Breast epithelium (tissue), 4 donors: ENCODE results near the gene TRAF4. TPM values are rescaled to one million over a fixed set of nuclear protein-coding genes. Genes with fewer than 3 reads are reported as not detected.

ENCODE experiments used
- DNase-seq, 2 donors: peaks; one replicate each; pipeline ENCODE4 v3.0.0-alpha.2; 2019; ENCODE audit warnings: low spot score in 2 of 2
- H3K27ac ChIP-seq, 2 donors: fragments of 200-600 bp; sonication (generic) in 1 of 2; one replicate each; pipeline ENCODE4 v1.5.1; 2016 to 2019; ENCODE audit warnings: mild to moderate bottlenecking in 1 of 2
- H3K27me3 ChIP-seq, 2 donors: fragments of 200-600 bp; sonication (generic) in 1 of 2; one replicate each; pipeline versions ENCODE4 v1.5.1 to v1.6.0; 2017 to 2019; ENCODE audit warnings: control low read depth in 1 of 2, mild to moderate bottlenecking in 1 of 2
- H3K36me3 ChIP-seq: fragments of 200-600 bp; one replicate; pipeline ENCODE4 v1.5.1; 2019
- H3K4me1 ChIP-seq, 2 donors: fragments of 200-600 bp; sonication (generic); one replicate each; pipeline ENCODE4 v1.5.1; 2016 to 2019; ENCODE audit warnings: control low read depth in 1 of 2
- H3K4me3 ChIP-seq, 3 donors: fragments of 200-600 bp; sonication (generic); 1 replicate in 2 of 3; 2 replicates in 1 of 3; pipeline ENCODE4 v1.5.1; 2016 to 2019; ENCODE audit warnings: mild to moderate bottlenecking in 3 of 3, moderate library complexity in 2 of 3
- H3K9me3 ChIP-seq, 2 donors: fragments of 200-600 bp; sonication (generic) in 1 of 2; one replicate each; pipeline ENCODE4 v1.5.1; 2016 to 2019; ENCODE audit warnings: control low read depth in 1 of 2
- POLR2A ChIP-seq: fragments of 450-650 bp; IDR thresholded peaks from one replicate; pipeline ENCODE4 v1.6.1; 2016; ENCODE audit warnings: antibody characterized with exemption, mild to moderate bottlenecking, moderate library complexity
- POLR2AphosphoS5 ChIP-seq, 3 donors: sonication (generic); formaldehyde crosslinking; IDR thresholded peaks; one replicate each; pipeline ENCODE4 v1.6.1; 2017; ENCODE audit warnings: antibody characterized with exemption in 3 of 3
- intact Hi-C: fragments of 100-400 bp; cut with DNase I; formaldehyde crosslinking; loops from one replicate; pipeline ENCODE4 v1.15.1; 2023; ENCODE audit warnings: low total_unique reads
- total RNA-seq, 3 donors: library from RNA; depleted of rRNA; stranded (reverse); fragments of >200 nt; gene quantifications; one replicate each; pipeline ENCODE4 v1.1.0, GENCODE V29; 2016
- TF ChIP-seq, protein P1 (sequence below), 3 donors: fragments of 450-650 bp; IDR thresholded peaks; one replicate each; pipeline ENCODE4 v1.5.1; 2016 to 2017; ENCODE audit warnings: antibody characterized with exemption in 3 of 3, mild to moderate bottlenecking in 3 of 3, moderate library complexity in 3 of 3

TRAF4 gene
- total RNA-seq, 3 donors from 2014 or later, result 12.3 to 63.6 (median 48.9) TPM

DNA sequence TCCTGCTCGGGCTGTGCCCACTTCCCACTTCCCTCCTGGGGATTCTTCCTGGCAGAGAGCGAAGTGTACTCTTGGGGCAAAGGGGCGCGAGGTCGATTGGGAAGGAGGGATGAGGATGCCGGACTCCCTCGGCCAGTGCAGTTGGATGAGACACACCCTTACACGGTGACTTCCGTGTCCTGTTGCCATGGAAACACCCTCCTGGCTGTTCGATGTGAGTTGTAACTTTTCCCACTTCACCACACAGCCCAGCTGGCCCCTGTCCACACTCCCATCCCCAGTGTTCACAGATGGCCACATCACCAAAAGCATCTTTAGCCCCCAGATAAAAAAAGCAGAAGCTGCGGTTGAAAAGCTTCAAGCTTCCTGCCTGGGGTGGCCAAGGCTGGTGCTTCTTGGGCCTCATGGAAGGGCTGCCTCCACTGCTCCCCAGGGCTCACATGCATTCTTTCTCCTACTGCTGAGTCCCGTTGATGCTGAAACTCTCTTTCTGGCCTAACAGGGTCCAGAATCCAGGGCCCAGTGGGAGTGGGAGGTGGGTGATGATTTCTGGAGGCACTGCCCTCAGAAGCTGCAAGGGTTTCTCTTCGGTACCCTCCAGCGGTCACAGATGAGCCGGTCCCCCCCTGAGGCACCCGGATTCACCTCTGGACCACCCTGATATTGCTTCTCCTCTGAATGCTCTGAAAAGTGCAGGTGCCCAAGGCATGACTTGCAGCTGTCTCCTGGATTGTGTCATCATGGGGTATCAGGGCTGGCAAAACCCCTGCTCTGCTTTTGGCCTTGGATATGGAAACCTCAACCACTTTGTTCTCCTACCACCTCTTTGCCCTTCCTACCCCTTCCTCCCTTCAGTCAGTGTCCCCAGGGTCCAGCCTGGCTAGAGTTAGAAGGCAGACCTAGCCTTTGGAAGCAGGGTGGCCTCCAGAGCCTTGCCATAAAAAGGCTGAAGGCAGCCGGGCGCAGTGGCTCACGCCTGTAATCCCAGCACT, 2.2 kb upstream of the TRAF4 start:
- Histone ChIP-seq H3K4me3 (no peak overlapping the region), H3K27ac (peak overlapping the region; percentile 99 to 100)

DNA sequence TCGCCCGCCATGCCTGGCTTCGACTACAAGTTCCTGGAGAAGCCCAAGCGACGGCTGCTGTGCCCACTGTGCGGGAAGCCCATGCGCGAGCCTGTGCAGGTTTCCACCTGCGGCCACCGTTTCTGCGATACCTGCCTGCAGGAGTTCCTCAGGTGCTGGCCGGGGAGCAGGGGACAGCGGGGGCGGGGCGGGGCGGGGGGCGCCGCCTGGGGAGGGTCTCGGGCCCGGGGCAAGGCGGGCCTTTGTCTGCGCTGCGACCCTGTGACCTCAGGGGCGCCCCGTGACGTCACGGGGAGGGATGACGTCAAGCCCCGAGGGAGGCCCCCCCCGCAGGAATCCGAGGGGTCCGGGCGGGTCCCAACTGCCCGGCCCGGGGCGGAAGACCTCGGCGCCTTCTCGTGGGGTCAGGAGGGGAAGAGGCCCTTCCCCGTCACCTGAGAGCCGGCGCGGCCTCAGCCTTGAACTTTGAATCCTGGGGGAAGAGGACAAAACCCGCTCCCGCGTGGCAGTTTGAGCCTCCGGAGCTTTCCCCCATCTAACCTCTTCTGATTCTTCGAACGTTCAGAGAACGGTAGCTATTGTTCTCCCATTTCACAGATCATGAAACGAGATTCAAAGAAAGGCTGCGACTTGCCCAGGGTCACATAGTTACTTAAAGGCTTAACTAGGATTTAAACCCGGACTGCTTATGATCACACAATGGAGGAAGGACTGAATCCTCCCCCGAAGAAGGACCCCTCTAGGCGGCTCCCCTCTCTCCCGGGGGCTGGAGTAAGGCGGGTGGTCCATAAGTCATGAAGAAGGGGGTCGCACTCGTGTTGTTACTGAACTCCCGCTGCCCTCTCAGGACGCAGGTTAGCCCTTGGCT, 527 bp downstream of the TRAF4 start:
- peaks cover 10 to 21% of the 10 kb centered on the region in 2 donors for H3K4me1 ChIP-seq

More for the DNA sequence above, 2.2 kb upstream of the TRAF4 start:
- intact Hi-C loops, result loop anchor here (10.0 kb wide), 1 partner anchor 163 kb away; the partner anchor contains the start of gene DHRS13
- H3K9me3 ChIP-seq, result no peaks in the 10 kb centered on the region
- TF ChIP-seq POLR2AphosphoS5 (IDR thresholded peaks at IDR 0.05), result no peak
- no peak for TF ChIP-seq POLR2A
- TF ChIP-seq, protein P1, sequence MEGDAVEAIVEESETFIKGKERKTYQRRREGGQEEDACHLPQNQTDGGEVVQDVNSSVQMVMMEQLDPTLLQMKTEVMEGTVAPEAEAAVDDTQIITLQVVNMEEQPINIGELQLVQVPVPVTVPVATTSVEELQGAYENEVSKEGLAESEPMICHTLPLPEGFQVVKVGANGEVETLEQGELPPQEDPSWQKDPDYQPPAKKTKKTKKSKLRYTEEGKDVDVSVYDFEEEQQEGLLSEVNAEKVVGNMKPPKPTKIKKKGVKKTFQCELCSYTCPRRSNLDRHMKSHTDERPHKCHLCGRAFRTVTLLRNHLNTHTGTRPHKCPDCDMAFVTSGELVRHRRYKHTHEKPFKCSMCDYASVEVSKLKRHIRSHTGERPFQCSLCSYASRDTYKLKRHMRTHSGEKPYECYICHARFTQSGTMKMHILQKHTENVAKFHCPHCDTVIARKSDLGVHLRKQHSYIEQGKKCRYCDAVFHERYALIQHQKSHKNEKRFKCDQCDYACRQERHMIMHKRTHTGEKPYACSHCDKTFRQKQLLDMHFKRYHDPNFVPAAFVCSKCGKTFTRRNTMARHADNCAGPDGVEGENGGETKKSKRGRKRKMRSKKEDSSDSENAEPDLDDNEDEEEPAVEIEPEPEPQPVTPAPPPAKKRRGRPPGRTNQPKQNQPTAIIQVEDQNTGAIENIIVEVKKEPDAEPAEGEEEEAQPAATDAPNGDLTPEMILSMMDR (IDR thresholded peaks at IDR 0.05), result no peak
- peaks cover 0 to 5% of the 10 kb centered on the region in 2 donors for H3K4me1 ChIP-seq
- DNase-seq, result no peak
- no peaks in the 10 kb centered on the region for H3K27me3 ChIP-seq
- no peaks in the 10 kb centered on the region for H3K36me3 ChIP-seq

DNA sequence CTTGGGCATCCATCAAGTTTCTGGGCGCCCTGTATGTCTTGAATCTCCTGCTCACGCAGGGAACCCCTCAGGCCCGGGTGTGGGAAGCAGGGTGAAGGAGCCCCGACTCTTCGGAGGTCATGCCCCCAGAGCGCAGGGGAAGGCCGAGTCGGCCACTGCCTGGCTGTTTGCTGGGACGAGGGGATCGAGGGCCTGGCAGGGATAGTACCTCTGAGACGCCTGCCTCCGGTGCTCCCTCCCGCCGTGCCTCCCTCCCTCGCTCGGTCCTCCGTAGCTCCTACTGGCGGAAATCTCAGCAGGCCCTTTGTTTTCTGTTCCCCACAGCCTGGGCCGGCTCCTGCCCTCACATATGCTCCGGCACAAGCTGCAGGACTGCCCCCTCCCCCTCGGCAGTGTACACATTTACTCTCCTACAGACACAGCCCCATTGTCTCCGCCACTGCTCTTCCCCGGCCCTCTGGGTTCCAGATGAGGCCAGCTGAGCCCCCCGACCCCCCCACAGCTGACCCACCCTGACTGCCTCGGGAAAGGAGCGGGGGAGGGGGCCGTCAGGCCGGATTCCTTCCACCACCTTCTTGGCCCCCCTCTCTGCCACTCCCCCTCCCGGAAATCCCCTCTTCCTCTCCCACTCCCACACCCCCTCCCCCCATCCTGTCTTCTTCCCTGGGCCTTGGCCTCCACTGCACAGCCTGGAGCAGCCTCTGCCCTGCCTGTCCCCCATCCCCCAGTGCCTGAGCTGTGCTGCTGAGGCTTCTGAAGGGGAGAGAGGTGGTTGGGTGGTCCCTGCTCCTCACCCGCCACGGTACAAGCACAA, 1.4 kb downstream of the TRAF4 start:
- intact Hi-C loops, result loop anchor here (10.0 kb wide), 1 partner anchor 160 kb away; the partner anchor contains the start of gene DHRS13
- TF ChIP-seq POLR2A (no peak), POLR2AphosphoS5 (IDR thresholded peaks at IDR 0.05) (peak; percentile 9 to 39 (median 13))
- TF ChIP-seq, protein P1 (IDR thresholded peaks at IDR 0.05), result no peak

More for the DNA sequence above, 527 bp downstream of the TRAF4 start:
- Histone ChIP-seq H3K27me3 (no peaks in the 10 kb centered on the region), H3K27ac (peak overlapping the region; percentile 99 to 100), H3K9me3 (no peaks in the 10 kb centered on the region), H3K36me3 (no peaks in the 10 kb centered on the region), H3K4me3 (peak overlapping the region; percentile 55 to 99 (median 90))
- TF ChIP-seq, protein P1 (IDR thresholded peaks at IDR 0.05), result no peak
- peak in 1 of 3 donors; percentile 26 for TF ChIP-seq POLR2AphosphoS5 (IDR thresholded peaks at IDR 0.05)
- intact Hi-C loops, result loop anchor here (10.0 kb wide), 1 partner anchor 160 kb away; the partner anchor contains the start of gene DHRS13
- DNase-seq, result peak in 1 of 2 donors; percentile 50

DNA sequence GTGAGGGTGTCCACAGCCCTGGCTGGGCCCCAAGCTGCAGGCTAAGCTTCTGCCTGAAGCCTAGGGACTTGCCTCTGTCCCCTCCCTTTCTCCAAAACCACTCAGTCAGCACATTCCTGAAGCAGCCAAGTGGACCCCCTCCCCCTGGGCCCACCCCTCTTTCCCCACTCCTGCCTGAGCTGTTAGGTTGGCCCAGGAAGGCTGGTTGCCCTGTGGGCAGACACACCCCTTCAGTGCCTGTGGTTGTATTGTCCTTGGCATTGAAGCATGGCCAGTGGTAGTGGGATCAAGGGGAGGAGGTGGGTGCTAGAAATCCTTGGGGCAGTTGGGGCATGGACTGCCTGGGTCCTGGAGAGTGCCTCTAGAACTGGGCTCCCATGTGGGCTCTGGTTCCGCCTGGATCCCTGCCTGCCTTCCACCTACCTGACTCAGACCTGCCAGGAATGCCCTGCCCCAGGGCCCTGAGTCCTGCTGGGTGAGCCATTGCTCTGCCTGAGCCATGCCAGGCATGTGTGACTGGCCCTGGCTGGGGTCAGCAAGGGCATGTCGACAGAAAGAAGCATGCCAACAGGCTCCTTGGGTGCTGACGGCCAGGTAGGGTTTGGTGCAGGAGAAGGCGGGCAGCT, 2.1 kb downstream of the TRAF4 start:
- H3K36me3 ChIP-seq, result no peaks in the 10 kb centered on the region
- peak overlapping the region; percentile 99 to 100 for H3K27ac ChIP-seq
- H3K4me1 ChIP-seq, result peaks cover 16 to 27% of the 10 kb centered on the region in 2 donors
- H3K27me3 ChIP-seq, result no peaks in the 10 kb centered on the region
- no peaks in the 10 kb centered on the region for H3K9me3 ChIP-seq
- peak; percentile 92 for DNase-seq
- peak overlapping the region; percentile 55 to 99 (median 90) for H3K4me3 ChIP-seq
- TF ChIP-seq POLR2AphosphoS5 (IDR thresholded peaks at IDR 0.05), result peak; percentile 21 to 79 (median 31)
- TF ChIP-seq, protein P1 (IDR thresholded peaks at IDR 0.05), result no peak
- intact Hi-C loops, result loop anchor here (10.0 kb wide), 1 partner anchor 159 kb away; the partner anchor contains the start of gene DHRS13

More for the DNA sequence above, 1.4 kb downstream of the TRAF4 start:
- Histone ChIP-seq H3K27me3 (no peaks in the 10 kb centered on the region), H3K4me1 (peaks cover 11 to 27% of the 10 kb centered on the region in 2 donors), H3K4me3 (peak overlapping the region; percentile 55 to 99 (median 90)), H3K27ac (peak overlapping the region; percentile 99 to 100), H3K9me3 (no peaks in the 10 kb centered on the region), H3K36me3 (no peaks in the 10 kb centered on the region)
- DNase-seq, result peak; percentile 78 to 80
